Mammary epithelial cell (primary cell): ENCODE data around the gene XPR1.

Source experiments
- CTCF ChIP-seq, 2 donors: IDR thresholded peaks in 1 of 2; conservative IDR thresholded peaks in 1 of 2; 2 replicates each; pipeline ENCODE4 v1.5.1; 2011 to 2012; ENCODE audit warnings: inconsistent platforms in 2 of 2, low read length in 2 of 2, mild to moderate bottlenecking in 2 of 2, control low read depth in 1 of 2, low read depth in 1 of 2; ENCODE audit not compliant: insufficient read depth in 1 of 2; ENCODE audit errors: extremely low read depth in 1 of 2
- EZH2 ChIP-seq: IDR thresholded peaks from 2 replicates; pipeline ENCODE4 v1.6.1; 2012; ENCODE audit warnings: low read length, inconsistent platforms, borderline replicate concordance

- TF ChIP-seq CTCF (conservative IDR thresholded peaks at IDR 0.05 in 1 of 2, IDR thresholded peaks at IDR 0.05 in 1 of 2; ENCODE audit: extremely low read depth in 1 of 2, insufficient read depth in 1 of 2, low read depth in 1 of 2, low read length in 2 of 2): no peak
- TF ChIP-seq EZH2: no peak
These were observed 288.4 kb downstream of the XPR1 start for GRCh38 chr1:180920193-180920592.
